Muscle of arm (tissue), 12 donors: ENCODE data around the gene EGR1. TPM values are rescaled to one million over a fixed set of nuclear protein-coding genes. Genes with fewer than 3 reads are reported as not detected.
"Not testable (repeated sequence)": the region's sequence is repeated elsewhere in the genome, so short reads cannot be mapped to it uniquely, and the experiment has no call there.

Source experiments
- DNase-seq: peaks from one replicate; pipeline ENCODE4 v3.0.0-alpha.2; 2013
- polyA plus RNA-seq, 12 donors: library from polyadenylated mRNA; unstranded; fragments of 120-200 nt; gene quantifications; one replicate each; pipeline ENCODE4 v1.2.1, GENCODE V29; 2013; ENCODE audit not compliant: insufficient read length in 12 of 12

EGR1 gene
- polyA plus RNA-seq, 12 donors, result 107 to 2,227 (median 335) TPM

GRCh38 chr5:138466900-138467710 is 1.8 kb downstream of the EGR1 start:
- no peak for DNase-seq

GRCh38 chr5:138467711-138468132 is 2.4 kb downstream of the EGR1 start:
- DNase-seq, result no peak

- no peak for DNase-seq
Measured at GRCh38 chr5:138468133-138468965, 3.1 kb downstream of the EGR1 start.

- no peak for DNase-seq
Measured at GRCh38 chr5:138468966-138469539, 3.8 kb downstream of the EGR1 start.

- peak; percentile 85 for DNase-seq
Measured at GRCh38 chr5:138469540-138470321, 4.5 kb downstream of the EGR1 start.

DNA sequence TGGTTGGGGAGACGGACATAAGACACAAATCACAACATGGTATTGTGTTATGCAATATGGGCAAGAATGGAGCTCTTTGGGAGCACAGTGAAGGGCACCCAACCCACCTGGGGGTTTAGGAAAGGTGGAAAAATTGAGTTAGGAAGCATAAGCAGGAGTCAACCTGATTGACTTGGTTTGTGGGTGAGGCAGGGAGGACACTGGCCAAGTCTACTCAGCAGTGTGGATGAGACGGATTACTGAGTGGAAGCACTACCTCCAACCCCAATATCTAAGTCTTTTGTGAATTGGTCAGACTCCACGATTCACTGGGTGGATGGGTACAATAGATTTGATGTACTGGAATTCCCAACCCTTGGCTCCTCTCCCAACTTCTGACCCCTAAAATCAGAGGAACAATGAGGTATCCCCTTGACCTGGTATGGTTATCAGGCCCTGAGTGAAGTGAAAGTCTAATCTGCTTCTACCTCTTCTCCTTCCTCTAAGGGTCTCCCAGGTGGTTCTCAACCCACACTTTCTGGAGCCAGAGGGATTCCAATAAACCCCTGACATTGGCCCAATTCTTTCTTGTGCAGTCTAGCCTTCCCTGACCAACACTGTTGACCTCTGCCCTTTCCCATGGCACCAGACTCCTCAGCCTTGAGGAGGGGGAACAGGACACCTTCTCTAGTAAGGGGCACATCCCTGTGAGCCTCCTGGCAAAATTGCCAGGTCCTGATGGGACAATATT is 5.2 kb downstream of the EGR1 start:
- no peak for DNase-seq

DNA sequence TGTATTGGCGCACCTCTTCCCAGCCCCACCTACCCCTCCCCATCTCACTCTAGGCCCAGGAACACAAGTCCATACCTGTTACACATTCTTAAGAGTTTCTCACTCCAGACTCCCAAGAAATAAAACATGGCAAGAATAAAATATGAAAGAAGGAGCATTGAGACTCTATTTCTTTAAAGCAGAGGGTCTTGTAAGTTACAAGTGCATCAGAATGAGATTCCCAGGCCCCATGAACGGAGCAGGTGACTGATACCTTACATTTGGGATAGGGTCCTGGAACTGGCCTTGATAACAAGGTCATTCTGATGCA is 5.7 kb downstream of the EGR1 start:
- DNase-seq, result no peak

GRCh38 chr5:138472353-138472752 is 7.1 kb downstream of the EGR1 start:
- no peak for DNase-seq

- DNase-seq, result not testable (repeated sequence)
Measured at GRCh38 chr5:138473151-138473550, 7.9 kb downstream of the EGR1 start.

- no peak for DNase-seq
Measured at GRCh38 chr5:138476918-138477317, 11.6 kb downstream of the EGR1 start.

DNA sequence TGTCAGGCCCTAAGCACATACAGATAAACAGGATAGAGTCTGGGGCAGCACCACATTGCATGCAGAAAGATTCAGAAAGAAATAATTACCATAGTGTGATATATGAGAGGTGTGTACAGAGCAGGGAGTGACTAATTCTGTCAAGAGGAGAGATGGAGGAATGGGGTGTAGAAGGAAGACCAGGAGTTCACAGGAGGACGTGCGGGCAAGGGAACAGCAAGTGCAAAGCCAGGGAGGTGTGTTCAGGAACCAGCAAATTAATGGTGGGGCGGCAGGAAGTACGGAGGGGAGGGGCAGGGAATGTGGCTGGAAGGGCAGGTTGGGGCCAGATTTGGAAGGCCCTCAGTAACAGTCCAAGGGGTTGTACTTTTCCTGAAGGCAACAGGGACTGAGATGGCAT is 17.4 kb downstream of the EGR1 start:
- no peak for DNase-seq

- no peak for DNase-seq
Measured at GRCh38 chr5:138488481-138488945, 23.2 kb downstream of the EGR1 start.

DNA sequence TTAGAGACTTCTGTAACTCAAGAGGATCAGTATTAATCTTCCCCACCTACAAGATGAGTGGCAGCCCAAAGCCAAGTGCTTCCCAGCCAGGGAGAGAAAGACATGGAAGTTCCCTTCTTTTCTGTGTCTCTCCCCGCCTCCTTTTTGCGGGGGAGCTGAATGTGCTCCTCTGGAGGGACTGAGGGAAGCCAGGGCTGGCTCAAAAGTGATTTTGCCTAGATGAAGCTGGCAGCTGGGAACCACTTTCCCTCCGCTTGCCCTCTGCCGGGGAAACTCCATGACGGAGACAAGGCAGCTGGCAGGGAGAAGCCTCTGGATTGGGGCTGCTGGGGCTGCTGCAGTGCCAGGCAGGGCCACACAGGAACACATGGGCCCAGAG is 24.4 kb downstream of the EGR1 start:
- DNase-seq, result no peak

DNA sequence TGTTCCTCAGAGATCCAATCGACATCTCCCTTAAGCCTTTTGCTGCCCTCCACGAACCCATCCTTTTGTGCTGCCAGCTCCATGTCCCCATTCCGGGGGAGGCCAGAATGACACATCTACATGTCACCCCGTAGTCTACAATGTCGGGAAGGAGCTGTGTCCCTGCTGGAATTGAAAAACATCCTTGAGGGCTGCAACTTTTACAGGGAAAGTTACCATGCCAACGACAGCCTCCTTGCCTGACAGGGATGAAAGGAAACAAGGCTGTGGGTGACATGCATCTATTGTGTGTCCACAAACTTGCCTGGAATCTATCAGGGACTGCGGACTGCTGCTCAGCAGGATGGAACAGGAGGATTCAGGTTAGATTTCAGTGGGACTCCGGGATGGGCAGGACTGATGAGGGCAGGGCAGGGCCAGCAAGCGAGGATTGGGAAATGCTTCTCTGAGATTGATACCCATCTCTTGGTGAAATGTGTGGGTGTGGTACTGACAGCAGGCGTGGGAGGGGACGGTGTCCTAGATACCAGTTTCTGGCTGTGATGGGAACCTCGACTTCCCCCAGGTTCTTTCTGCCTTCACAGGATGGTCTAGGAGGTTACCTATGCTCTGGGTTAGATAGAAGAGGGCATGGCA is 25.5 kb downstream of the EGR1 start:
- DNase-seq, result no peak

GRCh38 chr5:138491284-138491648 is 26.0 kb downstream of the EGR1 start:
- no peak for DNase-seq

DNA sequence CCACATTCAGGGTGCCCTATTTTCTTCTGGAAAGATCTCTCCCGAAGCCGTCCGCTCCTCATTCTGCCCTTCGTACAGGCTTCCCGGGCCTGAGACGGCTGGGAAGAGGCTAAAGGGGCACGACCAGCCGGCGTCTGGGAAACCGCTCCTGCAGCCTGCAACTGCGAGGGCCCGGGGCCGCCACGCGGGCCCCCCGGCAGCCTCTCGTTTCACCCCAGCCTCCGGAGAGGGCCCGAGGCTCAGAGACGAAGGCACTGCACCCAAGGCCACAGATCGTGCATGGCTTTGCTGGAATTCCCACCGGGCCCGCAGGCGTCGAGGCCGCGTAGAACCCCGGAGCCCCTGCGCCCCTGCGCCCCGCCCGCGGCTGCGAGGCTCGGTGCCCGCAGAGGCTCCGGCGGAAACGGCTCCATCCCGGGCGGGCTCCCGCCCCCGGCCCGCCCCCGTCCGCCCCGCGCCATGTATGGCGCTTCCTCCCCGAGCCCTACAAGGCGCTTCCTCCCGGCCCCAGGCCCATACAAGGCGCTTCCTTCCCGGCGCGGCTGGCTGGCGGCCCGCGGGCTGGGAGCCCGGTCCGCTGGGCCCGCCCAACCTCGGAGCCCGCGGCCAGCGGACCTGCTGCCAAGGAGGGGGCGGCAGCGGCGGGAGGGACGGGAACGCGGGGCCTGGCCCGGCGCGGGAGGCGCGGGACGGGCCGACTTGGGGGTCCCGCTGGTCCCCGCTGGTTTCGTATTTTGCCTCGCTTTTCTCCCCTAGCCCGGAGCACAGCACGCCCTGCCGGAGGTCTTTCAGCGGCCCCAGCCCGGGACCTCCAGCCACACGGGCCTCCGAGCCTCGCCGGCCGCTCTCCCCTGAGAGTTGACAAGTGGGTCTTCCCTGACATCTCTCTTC is 26.6 kb downstream of the EGR1 start:
- DNase-seq, result peak; percentile 90

GRCh38 chr5:138492560-138493045 is 27.3 kb downstream of the EGR1 start:
- no peak for DNase-seq

DNA sequence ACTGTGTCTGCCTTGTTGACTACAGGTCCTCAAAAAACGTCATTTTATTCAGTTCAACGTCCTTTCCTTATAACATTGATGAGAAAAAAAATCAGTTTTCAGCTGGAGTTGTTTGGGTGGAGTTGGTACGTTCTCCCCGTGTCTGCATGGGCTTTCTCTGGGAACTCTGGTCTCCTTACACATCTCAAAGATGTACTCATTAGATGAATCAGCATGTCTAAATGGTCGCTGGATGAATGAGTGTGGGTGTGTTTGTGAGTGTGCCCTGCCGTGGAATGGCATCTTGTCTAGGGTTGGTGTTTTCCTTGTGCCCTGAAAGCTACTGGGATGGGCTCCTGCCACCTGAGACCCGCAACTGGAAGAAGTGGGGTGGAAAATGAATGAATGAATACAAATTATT is 30.1 kb downstream of the EGR1 start:
- no peak for DNase-seq

GRCh38 chr5:138498376-138498775 is 33.1 kb downstream of the EGR1 start:
- DNase-seq, result no peak

DNA sequence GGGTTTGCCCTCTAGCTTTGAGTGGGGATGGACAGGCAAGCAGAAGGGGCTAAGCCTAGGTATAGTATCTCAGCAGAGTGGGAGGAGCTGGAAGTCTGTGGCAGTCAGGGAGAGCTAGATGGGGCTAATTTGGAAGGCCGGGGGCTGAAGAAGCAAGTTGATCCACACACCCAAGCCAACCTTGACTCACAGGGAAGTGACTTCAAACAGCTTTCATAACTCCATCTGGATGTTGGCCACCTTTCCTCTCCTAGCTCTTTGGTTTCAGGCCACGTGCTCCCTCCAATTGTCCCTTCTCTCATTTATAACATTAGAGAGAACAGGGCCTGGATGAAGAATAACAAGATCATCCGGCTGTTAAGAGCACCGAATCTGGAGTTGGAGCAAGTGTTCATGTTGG is 36.8 kb downstream of the EGR1 start:
- no peak for DNase-seq
